Thyroid gland (tissue), 4 donors: Measurements from ENCODE around the gene PTPRN2. TPM values are rescaled to one million over a fixed set of nuclear protein-coding genes. Genes with fewer than 3 reads are reported as not detected.

ENCODE experiments used
- DNase-seq, 2 donors: peaks; one replicate each; pipeline ENCODE4 v3.0.0-alpha.2; 2019
- H3K27ac ChIP-seq, 3 donors: fragments of 200-600 bp; sonication (generic); 1 replicate in 2 of 3; 2 replicates in 1 of 3; pipeline ENCODE4 v1.5.1; 2016 to 2019; ENCODE audit warnings: mild to moderate bottlenecking in 1 of 3, moderate library complexity in 1 of 3
- H3K27me3 ChIP-seq: fragments of 200-600 bp; sonication (generic); one replicate; pipeline ENCODE4 v1.5.1; 2019
- H3K36me3 ChIP-seq, 2 donors: fragments of 200-600 bp; sonication (generic); one replicate each; pipeline ENCODE4 v1.5.1; 2016 to 2019
- H3K4me1 ChIP-seq, 2 donors: fragments of 200-600 bp; sonication (generic); one replicate each; pipeline ENCODE4 v1.5.1; 2017 to 2019
- H3K4me3 ChIP-seq, 3 donors: fragments of 200-600 bp; sonication (generic); replicated peaks in 1 of 3; 1 replicate in 2 of 3; 2 replicates in 1 of 3; pipeline ENCODE4 v1.5.1; 2016; ENCODE audit warnings: mild to moderate bottlenecking in 1 of 3
- H3K9me3 ChIP-seq: fragments of 200-600 bp; sonication (generic); one replicate; pipeline ENCODE4 v1.5.1; 2017
- CTCF ChIP-seq, 6 experiments: fragments of 200-600 bp in 3 of 6; fragments of 450-650 bp in 3 of 6; sonication (generic) in 3 of 6; IDR thresholded peaks; one replicate each; pipeline ENCODE4 v1.5.1; 2016 to 2019; ENCODE audit warnings: antibody characterized with exemption in 6 of 6, mild to moderate bottlenecking in 2 of 6, inconsistent platforms in 1 of 6, moderate library complexity in 1 of 6
- POLR2A ChIP-seq, 2 donors: fragments of 450-650 bp; IDR thresholded peaks; one replicate each; pipeline ENCODE4 v1.6.1; 2017; ENCODE audit warnings: antibody characterized with exemption in 2 of 2, mild to moderate bottlenecking in 2 of 2, moderate library complexity in 1 of 2
- WGBS, 2 donors: methylation state at CpG; one replicate each; pipeline ENCODE4 v1.1.5; 2017; 5-methylcytosine and 5-hydroxymethylcytosine counted together
- intact Hi-C: fragments of 100-400 bp; cut with DNase I; formaldehyde crosslinking; loops from one replicate; pipeline ENCODE4 v1.15.1; 2023
- total RNA-seq, 4 donors: library from RNA; depleted of rRNA; stranded (reverse); fragments of >200 nt; gene quantifications; one replicate each; pipeline ENCODE4 v1.2.3, GENCODE V29; 2016

The PTPRN2 gene
- total RNA-seq, 4 donors from 2014 or later, result 4.2 to 9.9 (median 7.7) TPM

GRCh38 chr7:158424011-158424410, 163.6 kb downstream of the PTPRN2 start:
- WGBS, 2 donors, result 93% methylated on average over 23 of the region's 23 CpGs
- H3K4me1 ChIP-seq, result no peaks in the 10 kb centered on the region
- H3K36me3 ChIP-seq, result no peaks in the 10 kb centered on the region
- H3K4me3 ChIP-seq, result no peak overlapping the region
- no peak for DNase-seq
- H3K27ac ChIP-seq, result no peak overlapping the region
- intact Hi-C loops, result no loop called here
- H3K27me3 ChIP-seq, result no peaks in the 10 kb centered on the region
- no peaks in the 10 kb centered on the region for H3K9me3 ChIP-seq
- TF ChIP-seq CTCF (IDR thresholded peaks at IDR 0.05), result no peak
- no peak for TF ChIP-seq POLR2A (IDR thresholded peaks at IDR 0.05)

GRCh38 chr7:158422887-158423560, 164.6 kb downstream of the PTPRN2 start:
- WGBS, 2 donors, result 75 to 86% methylated on average over 15 of the region's 15 CpGs
- intact Hi-C loops, result no loop called here

GRCh38 chr7:158422196-158422886, 165.3 kb downstream of the PTPRN2 start:
- no peak for DNase-seq
- Histone ChIP-seq H3K36me3 (no peaks in the 10 kb centered on the region), H3K4me3 (no peak overlapping the region), H3K9me3 (no peaks in the 10 kb centered on the region), H3K27ac (no peak overlapping the region), H3K27me3 (no peaks in the 10 kb centered on the region), H3K4me1 (no peaks in the 10 kb centered on the region)
- TF ChIP-seq POLR2A (IDR thresholded peaks at IDR 0.05) (no peak), CTCF (IDR thresholded peaks at IDR 0.05) (no peak)
- WGBS, 2 donors, result 90 to 97% methylated on average over 17 of the region's 17 CpGs
- intact Hi-C loops, result no loop called here

More at GRCh38 chr7:158422887-158423560, 164.6 kb downstream of the PTPRN2 start:
- TF ChIP-seq CTCF (IDR thresholded peaks at IDR 0.05) (no peak), POLR2A (IDR thresholded peaks at IDR 0.05) (no peak)
- Histone ChIP-seq H3K4me1 (no peaks in the 10 kb centered on the region), H3K4me3 (no peak overlapping the region), H3K27ac (no peak overlapping the region), H3K36me3 (no peaks in the 10 kb centered on the region), H3K9me3 (no peaks in the 10 kb centered on the region), H3K27me3 (no peaks in the 10 kb centered on the region)
- DNase-seq, result no peak

- Histone ChIP-seq H3K36me3 (no peaks in the 10 kb centered on the region), H3K27ac (no peak overlapping the region), H3K4me3 (no peak overlapping the region), H3K27me3 (no peaks in the 10 kb centered on the region), H3K9me3 (no peaks in the 10 kb centered on the region), H3K4me1 (no peaks in the 10 kb centered on the region)
- intact Hi-C loops, result no loop called here
- 76 to 77% methylated on average over 7 of the region's 7 CpGs for WGBS, 2 donors
- no peak for TF ChIP-seq POLR2A (IDR thresholded peaks at IDR 0.05)
- no peak for TF ChIP-seq CTCF (IDR thresholded peaks at IDR 0.05)
- no peak for DNase-seq
Measured at GRCh38 chr7:158421361-158421760, 166.3 kb downstream of the PTPRN2 start.
